Left ventricle myocardium superior (tissue), 1 donor: Measurements from ENCODE around the gene BPIFB2. TPM values are rescaled to one million over a fixed set of nuclear protein-coding genes. Genes with fewer than 3 reads are reported as not detected.
"Not testable (repeated sequence)": the region's sequence is repeated elsewhere in the genome, so short reads cannot be mapped to it uniquely, and the experiment has no call there.

Experiments used
- ATAC-seq: fragments of 200-7000 bp; cut with Tn5 transposase; one replicate; pipeline ENCODE4 v1.9.1; 2020; ENCODE audit warnings: mild to moderate bottlenecking, moderate library complexity
- DNase-seq: peaks from one replicate; pipeline ENCODE4 v3.0.0-alpha.2; 2020
- intact Hi-C: fragments of 100-400 bp; cut with micrococcal nuclease; formaldehyde crosslinking; loops from one replicate; pipeline ENCODE4 v1.11.0; 2022
- total RNA-seq: library from RNA; stranded (reverse); fragmentation: NEBNext Ultra II Directional; extraction: Animal tissue kit (Norgen Biotek cat#: 25700); gene quantifications from one replicate; pipeline ENCODE4 v1.2.1, GENCODE V29; 2021
- donor health status: DM: no; HTN: yes; CAD: no; lungs with severe emphysema.

Gene BPIFB2
- total RNA-seq, 1 donor from 2014 or later, result not detected

DNA sequence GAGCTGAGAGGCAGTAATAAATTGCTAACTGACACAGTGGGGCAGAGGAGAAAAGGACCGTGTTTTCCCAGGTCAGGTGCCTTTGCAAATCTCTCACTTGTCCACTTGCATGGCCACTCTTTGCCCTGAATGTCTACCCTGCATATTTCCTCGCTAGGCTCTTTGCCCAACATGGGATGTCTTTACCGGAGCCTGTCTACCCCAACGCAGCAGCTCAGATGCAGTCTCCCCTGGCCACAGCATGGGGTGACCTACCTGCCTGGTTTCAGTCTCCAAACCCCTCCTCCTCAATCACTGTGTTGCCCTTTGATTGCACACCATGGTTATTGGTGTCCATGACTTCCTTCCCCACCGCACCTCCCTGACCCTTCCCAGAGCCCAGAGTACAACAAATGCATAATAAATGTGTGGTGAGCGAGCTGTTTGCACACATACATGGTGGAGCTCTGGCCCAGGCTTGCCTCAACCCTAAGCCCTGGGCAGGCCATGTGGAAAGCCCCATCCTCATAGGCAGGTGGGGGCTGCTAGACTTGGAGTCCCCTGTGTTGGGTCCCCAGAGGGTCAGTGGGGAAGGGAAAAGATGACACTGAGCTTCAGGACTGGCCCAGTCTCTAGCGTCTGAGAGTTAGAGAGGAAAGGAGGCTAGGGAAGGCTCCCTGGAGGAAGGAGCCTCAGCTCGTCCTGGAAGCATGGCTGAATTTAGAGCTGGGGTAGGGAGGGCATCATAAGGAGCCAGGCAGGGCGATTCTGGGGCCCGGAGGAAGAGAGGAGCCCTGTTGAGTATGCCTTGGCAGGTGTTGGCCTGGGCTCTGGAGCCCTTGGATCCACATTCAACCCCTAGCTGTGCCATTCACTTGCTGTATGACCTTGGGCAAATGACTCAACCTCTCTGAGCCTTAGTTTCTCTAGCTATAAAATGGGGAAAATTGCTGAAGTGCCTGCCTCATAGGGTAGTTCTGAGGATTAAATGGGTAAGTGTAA, 19.6 kb downstream of the BPIFB2 start:
- no peak for ATAC-seq
- intact Hi-C loops, result no loop called here
- DNase-seq, result no peak

DNA sequence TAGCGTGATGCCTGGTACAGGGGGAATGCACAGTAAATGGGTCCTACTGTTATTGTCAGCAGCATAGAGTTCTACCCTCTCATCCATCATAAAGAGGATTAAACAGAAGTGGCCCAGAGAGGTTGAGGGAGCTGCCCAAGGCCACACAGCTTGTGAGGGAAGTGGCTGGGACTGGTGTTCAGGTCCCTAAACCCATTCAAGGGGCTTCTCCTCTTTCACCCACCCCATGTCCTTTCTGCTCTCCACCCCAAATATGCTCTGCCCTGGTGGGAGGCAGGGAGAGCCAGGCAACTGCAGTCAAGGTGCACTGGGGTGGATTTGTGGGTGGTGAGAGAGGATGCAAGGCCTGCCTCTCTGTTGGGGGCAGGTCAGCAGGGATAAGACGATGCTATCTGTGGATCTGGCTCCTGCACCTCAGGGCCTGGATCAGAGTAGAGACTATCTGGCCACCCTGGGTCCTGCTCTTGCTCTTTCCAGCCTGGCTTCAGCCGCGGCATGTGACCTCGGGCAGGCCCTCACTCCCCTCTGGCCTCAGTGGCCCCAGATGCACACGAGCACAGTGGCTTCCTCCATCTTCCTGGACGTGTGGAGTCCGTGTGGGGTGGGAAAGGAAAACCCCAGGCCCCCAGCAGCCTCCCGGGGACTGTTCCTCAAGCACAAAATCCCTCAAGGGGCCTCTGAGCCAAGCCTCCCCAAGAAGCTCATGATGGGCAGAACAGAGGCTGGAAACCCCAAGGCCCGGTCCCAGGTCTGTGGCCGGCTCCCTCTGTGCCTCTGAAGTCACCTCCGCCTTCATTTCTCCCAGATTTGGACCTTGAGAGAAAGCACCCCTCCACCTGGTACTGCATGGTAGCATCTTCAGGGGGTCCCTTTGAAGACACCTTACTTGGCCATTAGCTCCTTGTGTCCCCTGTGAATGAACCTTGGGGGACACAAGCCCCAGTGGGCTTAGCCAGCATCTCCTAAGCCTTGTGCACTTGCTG, 20.6 kb downstream of the BPIFB2 start:
- ATAC-seq, result no peak
- DNase-seq, result no peak

DNA sequence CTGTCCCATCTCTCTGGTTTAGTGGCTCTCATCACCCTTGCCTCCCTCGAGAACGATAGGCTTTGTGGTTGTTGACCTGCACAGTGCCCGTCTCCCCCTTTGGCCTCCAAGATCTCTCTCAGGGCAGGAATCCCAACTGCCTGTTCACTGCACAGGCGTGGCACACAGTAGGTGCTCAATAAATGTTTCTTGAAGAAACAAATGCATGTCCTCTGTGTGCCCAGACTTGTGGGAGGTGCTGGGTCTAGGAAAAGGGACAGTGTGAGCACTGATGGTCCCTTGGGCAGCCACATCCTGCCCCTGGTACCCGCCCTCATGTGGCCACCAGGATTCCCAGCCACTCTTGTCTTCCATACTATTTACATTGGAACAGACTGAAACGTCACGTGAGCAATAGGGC, 21.4 kb downstream of the BPIFB2 start:
- intact Hi-C loops, result no loop called here
- ATAC-seq, result no peak

More for the DNA sequence above, 20.6 kb downstream of the BPIFB2 start:
- intact Hi-C loops, result no loop called here

DNA sequence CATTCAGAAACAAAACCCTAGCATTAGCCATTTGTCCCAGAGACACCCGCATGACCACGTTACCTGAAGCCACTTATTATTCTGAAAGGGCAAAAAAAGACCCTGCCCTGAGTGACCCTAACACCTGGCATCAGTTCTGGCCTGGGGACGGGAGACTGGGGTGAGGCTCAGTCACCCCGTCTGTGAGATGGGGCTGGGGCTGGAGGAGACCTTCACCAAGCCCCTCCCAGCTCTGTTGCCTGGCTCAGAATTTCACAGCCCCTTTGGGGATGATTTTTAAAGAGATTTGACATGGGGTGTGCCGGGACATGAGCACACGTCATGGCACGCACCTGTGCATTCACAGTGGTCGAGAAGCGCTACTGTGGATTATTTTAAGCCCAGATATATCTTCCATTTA, 22.6 kb downstream of the BPIFB2 start:
- no peak for ATAC-seq
- no peak for DNase-seq
- intact Hi-C loops, result no loop called here

More for the DNA sequence above, 21.4 kb downstream of the BPIFB2 start:
- DNase-seq, result no peak

DNA sequence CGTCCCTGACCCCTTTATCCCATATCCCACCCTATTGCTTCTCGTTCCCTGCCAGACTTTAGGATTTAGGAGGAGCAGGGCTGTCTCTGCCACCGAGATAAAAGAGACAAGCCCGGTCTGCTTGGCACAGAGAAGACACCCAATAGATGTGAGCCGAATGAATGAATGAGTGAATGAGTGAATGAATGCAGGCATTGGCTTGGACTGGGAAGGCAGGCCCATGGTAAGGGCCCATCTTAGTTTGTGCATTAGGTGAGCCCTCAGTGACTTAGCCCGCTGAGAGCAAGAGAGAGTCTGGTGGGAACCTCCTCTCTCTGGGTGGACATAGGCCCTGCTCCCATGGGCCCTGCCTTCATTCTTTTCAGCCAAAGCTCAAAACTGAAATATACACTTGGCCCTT, 23.1 kb downstream of the BPIFB2 start:
- ATAC-seq (no peak), DNase-seq (no peak)
- intact Hi-C loops, result no loop called here

DNA sequence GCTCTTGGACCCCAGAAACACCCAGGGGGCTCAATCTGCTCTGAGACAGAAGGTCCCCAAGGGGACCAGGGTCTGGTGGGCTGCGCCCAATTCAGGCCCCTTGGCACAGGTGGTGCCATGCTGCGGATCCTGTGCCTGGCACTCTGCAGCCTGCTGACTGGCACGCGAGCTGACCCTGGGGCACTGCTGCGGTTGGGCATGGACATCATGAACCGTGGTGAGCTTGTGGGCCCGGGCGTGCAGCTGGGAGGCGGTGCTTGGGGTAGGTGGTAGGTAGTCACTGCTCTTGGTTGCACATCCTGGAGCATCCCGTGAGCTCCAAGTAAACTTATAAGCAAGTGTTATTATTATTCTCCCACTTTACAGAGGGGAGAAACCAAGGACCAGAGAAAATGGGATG, 24.0 kb downstream of the BPIFB2 start, which contains the start of gene BPIFB6:
TSS of gene BPIFB6 (plus strand) at position 118 of the 400 bp plus-strand sequence. CDS start at position 118, 0 bp downstream.
- intact Hi-C loops, result no loop called here
- ATAC-seq (no peak), DNase-seq (no peak)

DNA sequence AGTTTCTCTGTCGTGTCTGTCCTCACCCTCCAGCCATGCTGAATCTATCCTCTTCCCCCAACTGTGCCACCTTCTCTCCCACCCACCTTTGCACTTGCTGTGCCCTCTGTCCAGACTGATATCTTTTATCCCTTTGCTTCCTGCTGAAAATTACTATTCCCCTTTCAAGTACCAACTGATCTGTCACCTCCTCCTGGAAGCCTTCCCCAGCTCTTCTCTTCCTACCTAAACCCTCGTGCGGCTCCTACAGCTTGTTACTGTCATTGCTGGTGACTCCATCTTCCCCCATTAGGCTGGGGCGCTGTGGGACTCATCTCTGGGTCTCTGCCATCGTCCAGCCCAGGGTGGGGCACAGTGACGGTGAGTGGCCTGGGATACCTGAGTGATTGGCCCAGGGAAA, 25.1 kb downstream of the BPIFB2 start:
- ATAC-seq (no peak), DNase-seq (no peak)
- intact Hi-C loops, result no loop called here

DNA sequence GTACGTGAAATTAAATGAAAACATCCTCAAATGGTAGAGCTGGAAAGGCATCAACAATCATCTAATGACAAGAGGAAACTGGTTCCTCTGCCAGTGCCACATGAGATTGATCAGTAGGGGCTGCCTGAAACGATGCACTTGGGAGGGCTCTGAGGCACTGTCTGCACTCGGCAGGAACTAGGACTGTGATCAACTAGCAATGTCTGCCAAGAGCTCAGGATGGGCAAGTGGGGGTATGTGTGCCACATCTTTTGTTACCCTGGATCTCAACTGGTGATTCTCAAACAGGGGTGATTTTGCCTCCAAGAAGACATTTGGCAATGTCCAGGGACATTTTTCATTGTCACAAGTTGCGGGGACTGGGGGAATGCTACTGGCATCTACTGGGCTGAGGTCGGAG, 25.9 kb downstream of the BPIFB2 start:
- ATAC-seq (no peak), DNase-seq (no peak)
- intact Hi-C loops, result no loop called here

DNA sequence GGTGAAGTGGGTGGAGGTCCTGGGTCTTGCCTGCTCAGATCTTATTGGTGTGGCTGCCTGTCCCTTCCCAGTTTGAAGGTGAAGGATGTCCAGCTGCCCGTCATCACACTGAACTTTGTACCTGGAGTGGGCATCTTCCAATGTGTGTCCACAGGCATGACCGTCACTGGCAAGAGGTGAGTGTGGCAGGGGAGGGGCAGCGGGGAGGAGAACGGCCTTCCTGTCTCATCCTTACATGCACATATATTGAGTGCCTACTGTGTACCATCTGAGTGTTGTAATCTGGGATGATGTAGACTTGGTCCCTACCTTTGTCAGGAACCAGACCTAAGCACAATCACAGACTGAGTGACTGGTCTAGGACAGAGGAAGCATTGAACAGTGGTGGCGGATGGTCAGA, 26.6 kb downstream of the BPIFB2 start:
- intact Hi-C loops, result no loop called here
- no peak for DNase-seq
- no peak for ATAC-seq

DNA sequence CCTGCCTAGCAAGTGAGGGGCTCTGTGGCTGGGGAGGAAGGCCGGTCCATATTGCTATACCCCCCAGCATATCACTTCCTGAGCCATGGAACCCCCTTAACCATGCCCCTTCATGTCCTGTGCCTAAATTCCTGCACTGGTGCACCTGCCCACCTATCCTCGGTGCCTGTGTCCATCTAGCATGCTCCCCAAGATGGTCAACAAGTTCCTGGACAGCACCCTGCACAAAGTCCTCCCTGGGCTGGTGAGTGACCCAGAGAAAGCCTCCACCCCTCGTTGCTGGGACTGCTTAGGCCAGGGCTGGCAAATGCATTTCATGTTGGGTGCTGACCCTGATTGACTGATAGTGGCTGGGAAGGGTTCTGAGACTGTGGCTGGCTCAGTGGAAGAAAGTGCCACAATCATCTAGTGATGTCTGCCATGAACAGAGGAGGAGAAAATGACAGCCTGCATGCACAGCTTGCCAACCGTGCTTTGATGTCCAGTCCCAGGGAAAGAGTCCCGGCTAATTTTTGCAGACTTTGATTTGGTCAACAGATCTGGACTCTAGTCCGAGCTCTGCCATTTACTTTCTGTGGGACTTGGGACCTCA, 27.5 kb downstream of the BPIFB2 start:
- no peak for ATAC-seq
- intact Hi-C loops, result no loop called here
- no peak for DNase-seq

DNA sequence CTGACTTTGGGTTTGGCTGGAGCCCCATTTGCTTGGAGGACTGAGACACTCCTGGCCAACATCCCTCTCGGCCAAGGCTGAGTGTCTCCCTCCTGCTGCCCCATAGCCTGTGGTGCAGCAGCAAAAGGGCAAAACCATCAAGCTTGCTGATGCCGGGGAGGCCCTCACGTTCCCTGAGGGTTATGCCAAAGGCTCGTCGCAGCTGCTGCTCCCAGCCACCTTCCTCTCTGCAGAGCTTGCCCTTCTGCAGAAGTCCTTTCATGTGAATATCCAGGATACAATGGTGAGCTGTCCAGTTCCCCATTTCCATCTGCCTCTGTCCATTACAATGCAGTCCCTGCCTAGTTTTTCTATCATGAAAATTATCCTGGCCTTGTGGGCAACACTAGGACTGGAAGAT, 30.0 kb downstream of the BPIFB2 start:
- intact Hi-C loops, result no loop called here
- DNase-seq (no peak), ATAC-seq (no peak)

DNA sequence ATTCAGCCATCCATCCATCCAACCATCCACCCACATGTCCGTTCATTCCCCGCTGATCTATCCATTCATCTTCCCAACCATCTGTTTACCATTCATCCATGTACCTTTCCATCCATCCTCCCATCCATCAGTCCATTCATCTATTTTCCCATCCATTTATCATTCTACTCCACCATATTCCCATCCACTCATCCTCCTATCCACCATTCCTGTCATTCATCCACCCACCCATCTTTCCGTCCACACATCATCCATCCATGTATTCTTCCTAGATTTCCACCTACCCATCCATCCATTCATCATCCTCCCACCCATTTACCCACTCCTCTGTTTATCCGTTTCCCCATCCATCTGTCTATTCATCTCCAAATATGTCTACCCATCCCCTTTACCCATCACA, 30.7 kb downstream of the BPIFB2 start:
- DNase-seq, result no peak
- no peak for ATAC-seq
- intact Hi-C loops, result no loop called here

DNA sequence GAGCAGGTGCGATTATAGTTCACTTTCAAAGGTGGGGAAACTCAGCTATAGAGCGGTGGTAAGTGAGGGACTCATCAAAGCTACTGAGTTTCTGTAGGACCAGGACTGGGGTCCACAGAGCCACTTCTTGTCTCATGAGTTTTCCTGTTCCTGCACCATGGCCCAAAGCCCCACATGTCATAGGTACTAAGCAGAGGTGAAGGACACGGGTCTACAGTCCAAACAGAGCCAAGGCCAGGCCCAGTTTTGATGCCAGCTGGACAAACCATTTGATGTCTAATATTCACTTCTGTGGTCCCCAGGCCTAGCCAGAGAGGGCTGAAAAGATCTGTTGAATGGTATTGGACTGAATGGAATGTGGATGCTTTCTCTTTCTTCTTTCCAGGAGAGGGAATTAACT, 34.9 kb downstream of the BPIFB2 start:
- intact Hi-C loops, result no loop called here

DNA sequence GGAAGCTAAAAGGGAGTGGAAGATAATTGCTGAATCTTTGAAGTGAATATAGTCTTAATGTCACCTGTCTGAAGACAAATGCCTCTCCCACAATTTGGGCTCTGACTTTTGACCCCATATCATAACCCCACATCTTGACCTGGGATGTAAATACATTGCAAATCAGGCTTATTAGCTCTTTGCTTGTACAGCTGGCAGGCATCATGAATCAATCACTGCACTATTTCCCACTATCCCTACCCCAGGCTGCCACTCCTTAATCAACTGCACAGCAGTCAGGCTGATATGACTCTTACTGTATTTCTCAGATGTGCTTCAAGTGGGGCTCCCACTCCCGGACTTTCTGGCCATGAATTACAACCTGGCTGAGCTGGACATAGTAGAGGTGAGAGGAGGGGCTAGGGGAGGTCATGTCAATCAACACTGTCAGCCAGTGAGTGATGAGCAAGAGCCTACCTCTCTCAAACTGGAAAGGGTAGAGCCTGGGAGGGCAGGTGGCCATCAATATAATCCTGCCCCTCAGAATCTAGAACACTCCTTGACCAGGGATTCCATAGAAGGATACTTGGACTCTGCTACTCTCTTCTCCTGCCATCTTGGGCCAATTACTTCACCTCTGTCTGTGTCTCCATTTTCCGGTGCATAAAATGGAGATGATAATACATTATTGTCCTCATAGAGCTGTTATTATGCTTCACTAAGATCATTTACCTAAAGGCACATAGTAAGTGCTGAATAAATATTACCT, 35.7 kb downstream of the BPIFB2 start:
- intact Hi-C loops, result no loop called here
- DNase-seq (no peak), ATAC-seq (no peak)

More for the DNA sequence above, 34.9 kb downstream of the BPIFB2 start:
- DNase-seq (no peak), ATAC-seq (no peak)

DNA sequence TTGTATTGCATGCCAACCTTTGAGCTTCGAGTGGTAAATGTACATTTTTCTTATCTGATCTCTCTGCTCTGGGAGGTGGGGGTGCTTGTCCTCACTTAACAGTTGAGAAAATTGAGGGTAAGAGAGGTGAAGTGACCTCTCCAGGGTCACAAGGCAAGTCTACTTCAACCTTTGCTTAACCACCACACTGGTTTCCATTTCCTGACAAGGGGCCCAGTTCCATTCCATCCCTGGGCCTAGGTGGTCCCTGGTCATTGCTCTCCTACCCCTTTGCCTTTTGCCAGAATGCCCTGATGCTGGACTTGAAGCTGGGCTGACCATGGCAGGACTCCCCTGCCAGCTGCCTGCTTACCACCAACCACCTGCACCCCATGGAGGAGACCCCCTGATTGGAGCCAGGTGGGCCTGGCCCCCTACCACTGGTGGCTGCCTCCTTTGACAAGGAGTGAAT, 36.3 kb downstream of the BPIFB2 start:
- no peak for ATAC-seq
- DNase-seq, result no peak
- intact Hi-C loops, result no loop called here

DNA sequence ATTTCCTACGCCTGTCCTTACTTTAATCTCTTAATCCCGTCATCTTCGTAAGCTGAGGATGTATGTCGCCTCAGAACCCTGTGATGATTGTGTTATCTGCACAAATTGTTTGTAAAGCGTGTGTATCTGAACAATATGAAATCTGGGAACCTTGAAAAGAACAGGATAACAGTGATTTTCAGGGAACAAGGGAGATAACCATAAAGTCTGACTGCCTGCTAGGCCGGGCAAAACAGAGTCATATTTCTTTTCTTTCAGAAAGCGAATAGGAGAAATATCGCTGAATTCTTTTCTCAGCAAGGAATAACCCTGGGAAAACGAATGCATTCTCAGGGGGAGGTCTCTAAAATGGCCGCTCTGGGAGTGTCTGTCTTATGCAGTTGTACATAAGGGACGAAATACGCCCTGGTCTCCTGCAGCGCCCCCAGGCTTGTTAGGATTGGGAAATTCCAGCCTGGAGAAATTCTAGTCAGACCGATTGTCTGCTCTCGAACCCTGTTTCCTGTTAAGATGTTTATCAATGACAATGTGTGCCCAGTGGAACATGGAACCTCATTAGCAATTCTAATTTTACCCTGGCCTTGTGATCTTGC, 37.7 kb downstream of the BPIFB2 start:
- intact Hi-C loops, ATAC-seq, DNase-seq: not testable (repeated sequence)

DNA sequence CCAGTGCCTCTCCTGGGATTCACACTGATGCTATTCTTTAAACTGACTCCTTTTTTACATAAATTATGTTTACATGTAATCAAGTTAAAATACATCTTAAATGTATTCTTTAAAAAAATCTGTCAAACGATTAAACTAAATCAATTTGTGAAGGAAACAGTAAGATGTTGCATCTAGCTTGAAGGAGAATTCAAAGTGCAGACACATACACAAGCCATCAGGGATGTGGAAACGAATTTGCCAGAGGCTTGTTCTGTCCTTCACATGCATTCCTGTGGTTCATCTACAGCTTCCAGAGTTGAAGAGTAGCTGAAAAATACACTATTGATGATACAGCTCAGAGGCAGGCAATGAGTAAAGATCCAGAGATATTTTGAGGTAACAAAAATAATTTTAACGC, 38.9 kb downstream of the BPIFB2 start:
- no peak for ATAC-seq
- intact Hi-C loops, result no loop called here
- no peak for DNase-seq

DNA sequence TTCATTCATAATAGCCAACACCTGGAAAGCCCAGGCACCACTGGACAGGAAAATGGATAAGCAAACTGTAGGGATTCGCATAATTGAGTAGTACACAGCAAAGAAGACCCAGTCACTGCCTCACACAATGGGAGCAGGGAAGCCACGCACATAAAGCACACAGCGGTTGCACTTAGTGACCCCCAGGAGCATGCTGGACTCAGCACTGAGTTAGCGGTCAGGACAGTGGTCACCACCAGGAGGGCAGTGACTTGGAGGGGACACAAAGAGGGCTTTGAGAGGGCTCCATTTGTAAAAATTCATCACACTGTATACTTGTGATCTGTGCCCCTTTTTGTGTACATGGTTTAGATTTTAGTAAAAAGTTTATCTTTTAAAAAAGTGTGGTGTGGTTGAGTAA, 43.8 kb downstream of the BPIFB2 start:
- intact Hi-C loops, result no loop called here
- ATAC-seq (no peak), DNase-seq (no peak)
